H9 (cell line): ENCODE measurements around the gene ARHGEF10L. TPM values are rescaled to one million over a fixed set of nuclear protein-coding genes. Genes with fewer than 3 reads are reported as not detected.

Experiments
- DNase-seq: peaks from one replicate; pipeline ENCODE4 v3.0.0-alpha.2; 2017
- H2AFZ ChIP-seq: one replicate; pipeline ENCODE4 v1.6.1; 2013; ENCODE audit warnings: mild to moderate bottlenecking, low read length, control low read depth, moderate library complexity
- H2AK5ac ChIP-seq: 2 replicates; pipeline ENCODE4 v1.6.1; 2013; ENCODE audit warnings: low read length, control low read depth, mixed read lengths; ENCODE audit not compliant: insufficient read length
- H2BK120ac ChIP-seq: one replicate; pipeline ENCODE4 v1.6.1; 2013; ENCODE audit warnings: low read depth, mild to moderate bottlenecking, low read length, control low read depth, inconsistent platforms; ENCODE audit not compliant: poor library complexity, severe bottlenecking
- H2BK12ac ChIP-seq: 2 replicates; pipeline ENCODE4 v1.6.1; 2013; ENCODE audit warnings: low read length, control low read depth, mixed read lengths, low read depth; ENCODE audit not compliant: insufficient read length
- H2BK15ac ChIP-seq: 2 replicates; pipeline ENCODE4 v1.6.1; 2013; ENCODE audit warnings: low read depth, low read length, control low read depth
- H2BK20ac ChIP-seq: one replicate; pipeline ENCODE4 v1.6.1; 2013; ENCODE audit warnings: low read depth, mild to moderate bottlenecking, low read length, control low read depth, inconsistent platforms; ENCODE audit not compliant: poor library complexity, severe bottlenecking
- H2BK5ac ChIP-seq: 2 replicates; pipeline ENCODE4 v1.6.1; 2013; ENCODE audit warnings: low read length, control low read depth, mixed read lengths; ENCODE audit not compliant: insufficient read length
- H3K14ac ChIP-seq: 2 replicates; pipeline ENCODE4 v1.6.1; 2013; ENCODE audit warnings: low read length, control low read depth; ENCODE audit not compliant: insufficient read depth
- H3K18ac ChIP-seq: 2 replicates; pipeline ENCODE4 v1.6.1; 2013; ENCODE audit warnings: low read depth, mild to moderate bottlenecking, mixed read lengths, low read length, control low read depth; ENCODE audit not compliant: insufficient read length
- H3K23ac ChIP-seq: 2 replicates; pipeline ENCODE4 v1.6.1; 2013; ENCODE audit warnings: low read length, control low read depth, mixed read lengths, low read depth; ENCODE audit not compliant: insufficient read length
- H3K23me2 ChIP-seq: 2 replicates; pipeline ENCODE4 v1.6.1; 2013; ENCODE audit warnings: low read depth, mild to moderate bottlenecking, mixed read lengths, low read length, control low read depth; ENCODE audit not compliant: insufficient read length, poor library complexity, severe bottlenecking
- H3K27ac ChIP-seq: 2 replicates; pipeline ENCODE4 v1.5.1; 2013; ENCODE audit warnings: low read length, control low read depth, mixed read lengths, low read depth; ENCODE audit not compliant: insufficient read length
- H3K27me3 ChIP-seq: 2 replicates; pipeline ENCODE4 v1.6.1; 2013; ENCODE audit warnings: low read length, control low read depth, inconsistent platforms; ENCODE audit not compliant: insufficient read depth
- H3K4ac ChIP-seq: 2 replicates; pipeline ENCODE4 v1.6.1; 2013; ENCODE audit warnings: low read depth, mild to moderate bottlenecking, control low read depth, inconsistent platforms, low read length, moderate library complexity
- H3K4me1 ChIP-seq: 2 replicates; pipeline ENCODE4 v1.6.1; 2013; ENCODE audit warnings: low read length, control low read depth, inconsistent platforms; ENCODE audit not compliant: insufficient read depth
- H3K4me2 ChIP-seq: 2 replicates; pipeline ENCODE4 v1.6.1; 2013; ENCODE audit warnings: low read length, control low read depth, mixed read lengths; ENCODE audit not compliant: insufficient read length, insufficient read depth
- H3K56ac ChIP-seq: 2 replicates; pipeline ENCODE4 v1.6.1; 2013; ENCODE audit warnings: low read depth, mild to moderate bottlenecking, mixed read lengths, low read length, control low read depth; ENCODE audit not compliant: insufficient read length
- H3K79me1 ChIP-seq: 2 replicates; pipeline ENCODE4 v1.6.1; 2013; ENCODE audit warnings: low read depth, mild to moderate bottlenecking, moderate library complexity, low read length, control low read depth, inconsistent platforms; ENCODE audit not compliant: insufficient read depth, poor library complexity, severe bottlenecking
- H3K79me2 ChIP-seq: 2 replicates; pipeline ENCODE4 v1.6.1; 2013; ENCODE audit warnings: low read length, control low read depth, inconsistent platforms; ENCODE audit not compliant: insufficient read depth
- H3K9ac ChIP-seq: 2 replicates; pipeline ENCODE4 v1.6.1; 2013; ENCODE audit warnings: low read length, control low read depth, mixed read lengths; ENCODE audit not compliant: insufficient read length; ENCODE audit errors: extremely low read depth
- H3K9me3 ChIP-seq: one replicate; pipeline ENCODE4 v1.6.1; 2013; ENCODE audit warnings: low read depth, low read length, inconsistent platforms; ENCODE audit not compliant: control insufficient read depth
- H3T11ph ChIP-seq: one replicate; pipeline ENCODE4 v1.6.1; 2013; ENCODE audit warnings: mild to moderate bottlenecking, low read length, control low read depth, inconsistent platforms
- H4K20me1 ChIP-seq: one replicate; pipeline ENCODE4 v1.6.1; 2013; ENCODE audit not compliant: control insufficient read depth, insufficient read length, insufficient read depth
- H4K5ac ChIP-seq: 2 replicates; pipeline ENCODE4 v1.6.1; 2013; ENCODE audit warnings: low read depth, mild to moderate bottlenecking, mixed read lengths, low read length, control low read depth; ENCODE audit not compliant: insufficient read length
- H4K8ac ChIP-seq: replicated peaks from 2 replicates; pipeline ENCODE4 v1.6.1; 2013; ENCODE audit warnings: low read length, control low read depth, mixed read lengths, low read depth; ENCODE audit not compliant: insufficient read length
- H4K91ac ChIP-seq: 2 replicates; pipeline ENCODE4 v1.6.1; 2013; ENCODE audit warnings: low read depth, mild to moderate bottlenecking, moderate library complexity, mixed read lengths, low read length, control low read depth; ENCODE audit not compliant: insufficient read length
- H3K27ac Mint-ChIP-seq, 3 experiments: 2 replicates in 2 of 3; 3 replicates in 1 of 3; pipeline ENCODE4 v1.8.0; 2020 to 2021; ENCODE audit warnings: mixed read lengths in 3 of 3, mild to moderate bottlenecking in 1 of 3, moderate library complexity in 1 of 3
- H3K27me3 Mint-ChIP-seq: 2 replicates; pipeline ENCODE4 v1.8.0; 2021; ENCODE audit warnings: low read depth, mild to moderate bottlenecking, moderate library complexity, mixed read lengths
- H3K36me3 Mint-ChIP-seq, 3 experiments: 2 replicates in 2 of 3; 3 replicates in 1 of 3; pipeline ENCODE4 v1.8.0; 2020 to 2021; ENCODE audit warnings: low read depth in 3 of 3, mixed read lengths in 3 of 3; ENCODE audit not compliant: insufficient read depth in 1 of 3
- H3K4me1 Mint-ChIP-seq, 2 experiments: 2 replicates each; pipeline ENCODE4 v1.8.0; 2020; ENCODE audit warnings: mixed read lengths in 2 of 2
- H3K4me3 Mint-ChIP-seq, 2 experiments: 2 replicates in 1 of 2; 3 replicates in 1 of 2; pipeline ENCODE4 v1.8.0; 2020 to 2021; ENCODE audit warnings: mild to moderate bottlenecking in 2 of 2, mixed read lengths in 2 of 2, moderate library complexity in 1 of 2
- H3K9me3 Mint-ChIP-seq, 2 experiments: 2 replicates in 1 of 2; 3 replicates in 1 of 2; pipeline ENCODE4 v1.8.0; 2020; ENCODE audit warnings: mild to moderate bottlenecking in 2 of 2, mixed read lengths in 2 of 2, moderate library complexity in 1 of 2
- WGBS: extraction: QIAGEN DNeasy Blood & Tissue Kit; methylation state at CpG from one replicate; pipeline ENCODE4 v1.1.7; 2013; ENCODE audit warnings: missing lambda C conversion rate, low lambda C conversion rate, mixed read lengths; ENCODE audit not compliant: insufficient read length; ENCODE audit errors: extremely low coverage; 5-methylcytosine and 5-hydroxymethylcytosine counted together
- total RNA-seq: library from RNA; stranded (reverse); gene quantifications from 2 replicates; pipeline ENCODE4 v1.2.1, GENCODE V29; 2021
- TF ChIP-seq, protein P1 (sequence below): fragments of 200-600 bp; sonication (generic); conservative IDR thresholded peaks from 3 replicates; pipeline ENCODE4 v1.8.0; 2021; ENCODE audit warnings: antibody characterized with exemption, mild to moderate bottlenecking

Gene ARHGEF10L
- total RNA-seq, 1 experiment from 2014 or later = 20.2 TPM

DNA sequence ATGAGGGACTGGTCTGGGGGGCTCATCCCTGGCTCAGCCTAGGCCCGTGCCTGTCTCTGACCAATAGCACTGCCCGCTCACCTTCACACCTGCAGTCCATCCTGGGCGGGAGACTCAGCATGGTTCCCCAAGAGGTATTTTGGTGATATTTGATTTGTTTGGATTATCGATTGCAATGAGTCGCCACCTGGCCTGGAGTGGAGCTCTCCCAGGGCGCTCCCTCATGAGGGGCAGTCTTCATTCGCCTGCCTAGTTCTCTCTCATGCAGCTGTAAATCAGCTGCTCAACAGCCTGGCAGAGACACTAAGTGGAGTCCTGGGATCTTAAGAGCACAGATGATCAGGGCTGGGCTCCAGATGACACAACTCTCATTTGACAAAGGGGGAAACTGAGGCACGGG is 125.6 kb downstream of the ARHGEF10L start:
- H3K23me2 ChIP-seq = no peaks in the 10 kb centered on the region
- WGBS = no CpG with 5 or more reads among the region's 8 CpGs

More for the DNA sequence above, 125.6 kb downstream of the ARHGEF10L start:
- no peaks in the 10 kb centered on the region for H3K9me3 Mint-ChIP-seq
- Histone ChIP-seq H3K4ac (no peak overlapping the region), H3K14ac (no peak overlapping the region), H2BK12ac (no peak overlapping the region), H3K79me2 (no peaks in the 10 kb centered on the region), H3T11ph (no peak overlapping the region), H3K27ac (no peak overlapping the region), H3K18ac (no peak overlapping the region), H2BK120ac (no peak overlapping the region), H4K5ac (no peak overlapping the region), H3K9me3 (no peaks in the 10 kb centered on the region), H2AFZ (no peak overlapping the region), H3K23ac (no peak overlapping the region), H4K91ac (no peak overlapping the region), H2BK20ac (no peak overlapping the region), H3K79me1 (no peaks in the 10 kb centered on the region), H2BK5ac (no peak overlapping the region), H3K9ac (no peak overlapping the region), H3K4me2 (no peak overlapping the region), H2BK15ac (no peak overlapping the region), H3K4me1 (no peaks in the 10 kb centered on the region), H4K8ac (no peak overlapping the region), H2AK5ac (no peak overlapping the region), H3K56ac (no peak overlapping the region), H3K27me3 (no peaks in the 10 kb centered on the region), H4K20me1 (no peaks in the 10 kb centered on the region)
- peaks cover 9 to 12% of the 10 kb centered on the region in 2 experiments for H3K4me1 Mint-ChIP-seq
- no peak for DNase-seq
- TF ChIP-seq, protein P1, sequence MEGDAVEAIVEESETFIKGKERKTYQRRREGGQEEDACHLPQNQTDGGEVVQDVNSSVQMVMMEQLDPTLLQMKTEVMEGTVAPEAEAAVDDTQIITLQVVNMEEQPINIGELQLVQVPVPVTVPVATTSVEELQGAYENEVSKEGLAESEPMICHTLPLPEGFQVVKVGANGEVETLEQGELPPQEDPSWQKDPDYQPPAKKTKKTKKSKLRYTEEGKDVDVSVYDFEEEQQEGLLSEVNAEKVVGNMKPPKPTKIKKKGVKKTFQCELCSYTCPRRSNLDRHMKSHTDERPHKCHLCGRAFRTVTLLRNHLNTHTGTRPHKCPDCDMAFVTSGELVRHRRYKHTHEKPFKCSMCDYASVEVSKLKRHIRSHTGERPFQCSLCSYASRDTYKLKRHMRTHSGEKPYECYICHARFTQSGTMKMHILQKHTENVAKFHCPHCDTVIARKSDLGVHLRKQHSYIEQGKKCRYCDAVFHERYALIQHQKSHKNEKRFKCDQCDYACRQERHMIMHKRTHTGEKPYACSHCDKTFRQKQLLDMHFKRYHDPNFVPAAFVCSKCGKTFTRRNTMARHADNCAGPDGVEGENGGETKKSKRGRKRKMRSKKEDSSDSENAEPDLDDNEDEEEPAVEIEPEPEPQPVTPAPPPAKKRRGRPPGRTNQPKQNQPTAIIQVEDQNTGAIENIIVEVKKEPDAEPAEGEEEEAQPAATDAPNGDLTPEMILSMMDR = no peak
- H3K27me3 Mint-ChIP-seq = no peaks in the 10 kb centered on the region; the same call in 1 of the 2 replicates
- peaks cover 24 to 50% (median 37%) of the 10 kb centered on the region in 3 experiments for H3K36me3 Mint-ChIP-seq
- no peak overlapping the region for H3K4me3 Mint-ChIP-seq
- H3K27ac Mint-ChIP-seq = no peak overlapping the region
